ENCODE results near the gene HIPK4.

GRCh38 chr19:40336601-40336900 lies 53.4 kb downstream of the HIPK4 start:
- TF ChIP-seq, protein P1, sequence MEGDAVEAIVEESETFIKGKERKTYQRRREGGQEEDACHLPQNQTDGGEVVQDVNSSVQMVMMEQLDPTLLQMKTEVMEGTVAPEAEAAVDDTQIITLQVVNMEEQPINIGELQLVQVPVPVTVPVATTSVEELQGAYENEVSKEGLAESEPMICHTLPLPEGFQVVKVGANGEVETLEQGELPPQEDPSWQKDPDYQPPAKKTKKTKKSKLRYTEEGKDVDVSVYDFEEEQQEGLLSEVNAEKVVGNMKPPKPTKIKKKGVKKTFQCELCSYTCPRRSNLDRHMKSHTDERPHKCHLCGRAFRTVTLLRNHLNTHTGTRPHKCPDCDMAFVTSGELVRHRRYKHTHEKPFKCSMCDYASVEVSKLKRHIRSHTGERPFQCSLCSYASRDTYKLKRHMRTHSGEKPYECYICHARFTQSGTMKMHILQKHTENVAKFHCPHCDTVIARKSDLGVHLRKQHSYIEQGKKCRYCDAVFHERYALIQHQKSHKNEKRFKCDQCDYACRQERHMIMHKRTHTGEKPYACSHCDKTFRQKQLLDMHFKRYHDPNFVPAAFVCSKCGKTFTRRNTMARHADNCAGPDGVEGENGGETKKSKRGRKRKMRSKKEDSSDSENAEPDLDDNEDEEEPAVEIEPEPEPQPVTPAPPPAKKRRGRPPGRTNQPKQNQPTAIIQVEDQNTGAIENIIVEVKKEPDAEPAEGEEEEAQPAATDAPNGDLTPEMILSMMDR (IDR thresholded peaks at IDR 0.05; ENCODE audit: insufficient read depth, low read depth, low read length) = no peak
- no peak for TF ChIP-seq EZH2 (IDR thresholded peaks at IDR 0.05; ENCODE audit: insufficient read depth, low read length)
